Endothelial cell (in vitro differentiated cells): ENCODE measurements around the gene NGRN. TPM values are rescaled to one million over a fixed set of nuclear protein-coding genes. Genes with fewer than 3 reads are reported as not detected.

Experiments used
- DNase-seq: peaks from one replicate; pipeline ENCODE4 v3.0.0; 2021; ENCODE audit warnings: low spot score
- H3K27ac Mint-ChIP-seq: one replicate; pipeline ENCODE4 v1.8.0; 2021; ENCODE audit warnings: mixed read lengths, inconsistent platforms; ENCODE audit not compliant: unreplicated experiment
- H3K27me3 Mint-ChIP-seq: one replicate; pipeline ENCODE4 v1.8.0; 2021; ENCODE audit warnings: mild to moderate bottlenecking, moderate library complexity, mixed read lengths, inconsistent platforms; ENCODE audit not compliant: unreplicated experiment
- H3K36me3 Mint-ChIP-seq: one replicate; pipeline ENCODE4 v1.8.0; 2021; ENCODE audit warnings: mild to moderate bottlenecking, low read depth, mixed read lengths, inconsistent platforms; ENCODE audit not compliant: unreplicated experiment
- H3K4me1 Mint-ChIP-seq: one replicate; pipeline ENCODE4 v1.8.0; 2021; ENCODE audit warnings: mild to moderate bottlenecking, mixed read lengths, inconsistent platforms; ENCODE audit not compliant: unreplicated experiment
- H3K4me3 Mint-ChIP-seq: one replicate; pipeline ENCODE4 v1.8.0; 2021; ENCODE audit warnings: mild to moderate bottlenecking, mixed read lengths, inconsistent platforms; ENCODE audit not compliant: unreplicated experiment
- H3K9me3 Mint-ChIP-seq: one replicate; pipeline ENCODE4 v1.8.0; 2021; ENCODE audit warnings: mixed read lengths, inconsistent platforms; ENCODE audit not compliant: unreplicated experiment
- CTCF ChIP-seq: fragments of 200-600 bp; sonication (generic); IDR thresholded peaks from one replicate; pipeline ENCODE4 v1.5.0; 2021; ENCODE audit warnings: antibody characterized with exemption; ENCODE audit not compliant: unreplicated experiment
- long read RNA-seq: library from polyadenylated mRNA; unstranded; transcript quantifications from one replicate; pipeline ENCODE4 v2.0.0, GENCODE V29; 2020; ENCODE audit not compliant: unreplicated experiment
- total RNA-seq: library from RNA; stranded (reverse); fragmentation: NEBNext Ultra II Directional; extraction: Animal tissue kit (Norgen Biotek cat#: 25700); gene quantifications from one replicate; pipeline ENCODE4 v1.2.1, GENCODE V29; 2021; ENCODE audit not compliant: unreplicated experiment

Gene NGRN
- total RNA-seq, result 69.0 TPM
- long read RNA-seq, full-length matches to known transcripts, result 145 of 146 reads
- long read RNA-seq, partial matches to known transcripts, result 0 of 146 reads
- long read RNA-seq, other reads (novel, unspliced or antisense), result 1 of 146 reads

GRCh38 chr15:90265271-90266060 is at the start of gene NGRN:
Gene NGRN (plus strand): TSS chr15:90265672. CDS start chr15:90265713, 41 bp downstream.
- TF ChIP-seq CTCF, result no peak
- Mint-ChIP-seq H3K4me1 (peaks cover 46% of the 10 kb centered on the region), H3K27me3 (peaks cover 12% of the 10 kb centered on the region)

GRCh38 chr15:90217671-90218394 is 47.6 kb upstream of the NGRN start:
- no peaks in the 10 kb centered on the region for H3K36me3 Mint-ChIP-seq
- no peak for DNase-seq
- no peak for TF ChIP-seq CTCF
- H3K27ac Mint-ChIP-seq, result no peak overlapping the region
- H3K27me3 Mint-ChIP-seq, result no peaks in the 10 kb centered on the region
- H3K4me3 Mint-ChIP-seq, result no peak overlapping the region
- H3K4me1 Mint-ChIP-seq, result no peaks in the 10 kb centered on the region
- no peaks in the 10 kb centered on the region for H3K9me3 Mint-ChIP-seq

More at GRCh38 chr15:90265271-90266060, at the start of gene NGRN:
- H3K9me3 Mint-ChIP-seq, result no peaks in the 10 kb centered on the region
- peak within 1 kb of the TSS; percentile 94 for H3K27ac Mint-ChIP-seq
- peak within 1 kb of the TSS; percentile 96 for H3K4me3 Mint-ChIP-seq
- H3K36me3 Mint-ChIP-seq, result peaks cover 4% of the 10 kb centered on the region
- DNase-seq, result peak; percentile 87

DNA sequence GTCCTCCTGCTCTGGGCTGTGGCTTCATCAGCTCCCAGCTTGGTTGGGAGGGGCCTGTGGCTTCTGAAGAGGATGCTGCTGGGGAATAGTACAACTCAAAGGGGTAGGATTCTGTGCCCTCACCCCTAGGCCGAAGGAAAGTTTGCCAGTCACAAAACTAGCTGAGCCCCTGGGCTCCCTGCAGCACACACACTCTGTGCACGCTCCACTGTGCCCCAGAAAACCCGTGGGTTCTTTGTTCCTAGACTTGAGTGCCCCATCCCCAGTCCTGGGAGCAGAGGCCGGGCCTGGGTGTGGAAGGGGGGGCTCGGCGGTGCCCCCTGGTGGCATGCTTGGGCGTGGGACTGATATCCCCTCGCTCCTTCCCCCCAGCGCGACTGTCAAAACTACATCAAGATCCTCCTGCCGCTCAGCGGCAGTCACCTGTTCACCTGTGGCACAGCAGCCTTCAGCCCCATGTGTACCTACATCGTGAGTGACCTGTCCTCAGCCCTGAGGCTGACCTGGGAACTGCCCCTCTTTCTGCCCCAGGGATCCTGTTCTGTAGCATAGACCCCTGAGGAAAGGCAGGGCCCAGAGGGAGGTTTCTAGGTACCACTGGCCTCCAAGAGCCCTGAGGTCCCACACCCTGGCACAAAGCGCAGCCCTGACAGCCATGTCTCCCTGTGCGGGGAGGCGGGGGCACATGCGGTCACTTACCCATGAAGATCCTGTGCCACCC is 45.9 kb upstream of the NGRN start:
- Mint-ChIP-seq H3K9me3 (no peaks in the 10 kb centered on the region), H3K4me3 (no peak overlapping the region), H3K27ac (no peak overlapping the region), H3K27me3 (no peaks in the 10 kb centered on the region), H3K4me1 (no peaks in the 10 kb centered on the region), H3K36me3 (no peaks in the 10 kb centered on the region)
- DNase-seq, result peak; percentile 81
- TF ChIP-seq CTCF, result peak; percentile 82

- Mint-ChIP-seq H3K36me3 (peaks cover 4% of the 10 kb centered on the region), H3K9me3 (no peaks in the 10 kb centered on the region), H3K4me1 (no peaks in the 10 kb centered on the region), H3K27ac (no peak overlapping the region), H3K27me3 (no peaks in the 10 kb centered on the region), H3K4me3 (no peak overlapping the region)
- TF ChIP-seq CTCF, result peak; percentile 33
- DNase-seq, result peak; percentile 76
Observed at GRCh38 chr15:90221246-90221900, 44.1 kb upstream of the NGRN start.
